SK-MEL-5 (cell line): ENCODE measurements around the gene ERC1. TPM values are rescaled to one million over a fixed set of nuclear protein-coding genes. Genes with fewer than 3 reads are reported as not detected.

Experiments used
- DNase-seq: peaks from one replicate; pipeline ENCODE4 v3.0.0-alpha.2; 2016; ENCODE audit warnings: low read depth, low spot score
- in situ Hi-C: cut with HindIII; loops from 2 replicates; pipeline ENCODE4 v1.10.0; 2016; ENCODE audit warnings: low sequenced_read_pairs, high pct_unique_total_duplicates, low pct_unique_long_range_greater_than_20kb
- total RNA-seq: library from RNA; depleted of rRNA; stranded (reverse); fragments of >200 nt; shearing (Covaris generic); gene quantifications from 2 replicates; pipeline ENCODE4 v1.2.3, GENCODE V29; 2014

Gene ERC1
- total RNA-seq, 1 experiment from 2014 or later, result 14.3 TPM

- DNase-seq, result peak; percentile 20
- in situ Hi-C loops, result no loop called here
Measured at GRCh38 chr12:1277905-1278304, 286.9 kb downstream of the ERC1 start.

GRCh38 chr12:1279050-1279449 lies 288.0 kb downstream of the ERC1 start:
- DNase-seq, result peak; percentile 32
- in situ Hi-C loops, result no loop called here

GRCh38 chr12:1280059-1280458 lies 289.0 kb downstream of the ERC1 start:
- in situ Hi-C loops, result no loop called here
- DNase-seq, result no peak

- in situ Hi-C loops, result no loop called here
Measured at GRCh38 chr12:1281683-1282366, 290.8 kb downstream of the ERC1 start.

GRCh38 chr12:1282670-1283315 lies 291.8 kb downstream of the ERC1 start:
- no peak for DNase-seq
- in situ Hi-C loops, result no loop called here

More at GRCh38 chr12:1281683-1282366, 290.8 kb downstream of the ERC1 start:
- DNase-seq, result no peak

DNA sequence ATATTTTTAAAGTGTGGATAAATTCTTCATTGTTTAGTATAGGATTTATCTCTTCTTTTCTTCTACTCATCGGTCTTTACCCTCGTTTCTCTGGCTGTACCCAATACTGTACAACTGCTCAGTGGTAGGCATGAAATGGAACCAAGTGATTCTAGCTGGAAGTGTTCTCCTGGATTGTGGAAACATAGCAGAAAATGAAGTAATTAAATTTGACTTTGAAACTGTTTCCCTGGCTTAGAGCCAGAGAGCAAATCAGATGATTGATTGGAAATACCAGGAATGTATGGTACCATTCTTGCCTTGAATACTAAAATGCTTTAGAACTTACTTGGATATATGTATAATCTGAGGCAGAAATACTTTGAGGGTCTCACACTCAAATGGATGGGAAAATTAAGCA lies 292.3 kb downstream of the ERC1 start:
- no peak for DNase-seq
- in situ Hi-C loops, result no loop called here

GRCh38 chr12:1284611-1285010 lies 293.6 kb downstream of the ERC1 start:
- in situ Hi-C loops, result no loop called here
- no peak for DNase-seq

DNA sequence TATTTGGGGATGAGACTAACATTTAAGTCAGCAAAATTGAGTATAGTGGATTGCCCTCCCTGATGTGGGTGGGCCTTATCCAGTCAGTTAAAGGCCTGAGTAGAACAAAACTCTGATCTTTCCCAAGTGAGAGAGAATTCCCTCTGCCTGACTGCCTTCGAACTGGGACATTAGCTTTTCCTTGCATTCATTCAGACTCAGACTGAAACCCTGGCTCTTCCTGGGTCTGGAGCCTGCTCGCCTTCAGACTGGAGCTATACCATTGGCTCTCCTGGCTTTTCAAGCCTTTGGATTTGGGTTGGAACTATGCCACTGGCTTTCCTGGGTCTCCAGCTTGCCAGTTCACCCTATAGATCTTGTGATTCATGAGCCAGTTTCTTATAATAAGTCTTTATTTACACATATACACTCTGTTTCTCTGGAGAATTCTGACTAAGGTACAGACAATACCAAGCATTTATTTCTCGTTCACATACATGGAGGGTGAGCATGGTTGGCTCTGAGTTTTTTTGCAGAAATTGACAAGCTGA lies 296.5 kb downstream of the ERC1 start:
- in situ Hi-C loops, result no loop called here
- DNase-seq, result peak; percentile 84

- DNase-seq, result no peak
- in situ Hi-C loops, result no loop called here
Measured at GRCh38 chr12:1288333-1288732, 297.3 kb downstream of the ERC1 start.

- in situ Hi-C loops, result no loop called here
- DNase-seq, result no peak
Measured at GRCh38 chr12:1289371-1290155, 298.5 kb downstream of the ERC1 start.

GRCh38 chr12:1290716-1291115 lies 299.7 kb downstream of the ERC1 start:
- peak; percentile 21 for DNase-seq
- in situ Hi-C loops, result no loop called here

DNA sequence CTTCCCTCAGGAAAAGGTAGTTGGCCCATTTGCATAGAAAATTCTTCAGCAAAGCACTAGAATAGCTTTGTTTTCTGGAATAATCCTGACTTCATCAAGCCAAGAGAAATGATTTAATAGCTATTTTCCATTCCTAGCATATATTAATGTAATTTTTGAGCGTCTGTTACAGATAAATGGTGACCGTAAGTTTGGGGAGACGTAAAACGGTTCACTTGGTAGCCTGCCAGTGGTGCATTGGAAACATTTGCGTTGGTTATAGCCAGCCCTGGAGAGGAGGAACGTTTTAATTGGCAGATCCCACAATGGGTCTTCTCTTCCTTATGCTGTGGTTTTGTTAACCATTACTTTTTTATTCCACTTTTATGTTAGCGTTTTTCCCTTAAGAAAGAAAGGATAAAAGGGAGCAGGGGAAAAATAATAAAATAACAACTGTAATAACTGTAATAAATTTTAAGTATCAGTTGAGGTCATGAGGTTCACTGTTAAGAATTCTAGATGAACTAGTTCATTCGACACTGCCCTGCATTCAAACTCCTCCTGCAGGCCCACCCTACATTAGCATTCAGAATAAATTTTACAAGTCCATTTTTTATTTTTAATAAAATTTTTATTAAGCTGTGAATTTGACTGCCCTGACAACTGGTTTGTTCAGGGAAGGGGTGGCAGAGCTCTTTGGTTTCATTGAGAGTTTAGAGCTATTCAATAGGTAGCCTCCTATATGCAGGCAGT lies 300.7 kb downstream of the ERC1 start:
- DNase-seq, result no peak
- in situ Hi-C loops, result no loop called here

GRCh38 chr12:1293901-1294300 lies 302.9 kb downstream of the ERC1 start:
- no peak for DNase-seq
- in situ Hi-C loops, result no loop called here

- DNase-seq, result no peak
- in situ Hi-C loops, result no loop called here
Measured at GRCh38 chr12:1297206-1297605, 306.2 kb downstream of the ERC1 start.

DNA sequence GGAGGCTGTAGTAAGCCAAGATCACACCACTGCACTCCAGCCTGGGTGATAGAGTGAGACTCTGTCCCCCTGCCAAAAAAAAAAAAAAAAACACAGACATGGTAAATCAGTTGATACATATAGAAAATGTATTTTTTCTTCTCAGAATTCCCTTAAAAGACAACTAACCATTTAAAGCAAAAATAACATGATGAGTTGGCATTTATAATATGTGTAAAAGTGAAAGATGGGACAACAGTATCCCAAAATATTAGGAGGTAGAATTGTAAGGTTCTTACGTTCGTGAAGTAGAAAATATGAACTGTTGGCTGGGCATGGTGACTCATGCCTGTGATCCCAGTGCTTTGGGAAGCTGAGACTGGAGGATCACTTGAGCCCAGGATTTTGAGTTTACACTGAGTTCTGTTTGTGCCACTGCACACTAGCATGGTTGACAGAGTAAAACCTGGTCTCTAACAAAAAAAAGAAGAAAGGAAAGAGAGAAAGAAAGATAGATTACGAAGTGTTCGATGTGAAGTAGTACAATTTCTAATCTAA lies 306.7 kb downstream of the ERC1 start:
- in situ Hi-C loops, result no loop called here
- no peak for DNase-seq

DNA sequence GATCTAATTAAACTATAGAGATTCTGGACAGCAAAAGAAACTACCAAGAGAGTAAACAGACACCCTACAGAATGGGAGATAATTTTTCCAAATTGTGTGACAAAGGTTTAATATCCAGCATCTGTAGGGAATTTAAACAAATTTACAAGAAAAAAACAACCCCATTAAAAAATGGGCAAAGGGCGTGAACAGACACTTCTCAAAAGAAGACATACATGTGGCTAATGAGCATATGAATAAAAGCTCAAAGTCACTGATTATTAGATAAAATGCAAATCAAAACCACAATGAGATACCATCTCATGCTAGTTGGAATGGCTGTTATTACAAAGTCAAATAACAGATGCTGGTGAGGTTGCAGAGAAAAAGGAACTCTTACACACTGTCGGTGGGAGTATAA lies 309.4 kb downstream of the ERC1 start:
- DNase-seq, result no peak
- in situ Hi-C loops, result no loop called here

DNA sequence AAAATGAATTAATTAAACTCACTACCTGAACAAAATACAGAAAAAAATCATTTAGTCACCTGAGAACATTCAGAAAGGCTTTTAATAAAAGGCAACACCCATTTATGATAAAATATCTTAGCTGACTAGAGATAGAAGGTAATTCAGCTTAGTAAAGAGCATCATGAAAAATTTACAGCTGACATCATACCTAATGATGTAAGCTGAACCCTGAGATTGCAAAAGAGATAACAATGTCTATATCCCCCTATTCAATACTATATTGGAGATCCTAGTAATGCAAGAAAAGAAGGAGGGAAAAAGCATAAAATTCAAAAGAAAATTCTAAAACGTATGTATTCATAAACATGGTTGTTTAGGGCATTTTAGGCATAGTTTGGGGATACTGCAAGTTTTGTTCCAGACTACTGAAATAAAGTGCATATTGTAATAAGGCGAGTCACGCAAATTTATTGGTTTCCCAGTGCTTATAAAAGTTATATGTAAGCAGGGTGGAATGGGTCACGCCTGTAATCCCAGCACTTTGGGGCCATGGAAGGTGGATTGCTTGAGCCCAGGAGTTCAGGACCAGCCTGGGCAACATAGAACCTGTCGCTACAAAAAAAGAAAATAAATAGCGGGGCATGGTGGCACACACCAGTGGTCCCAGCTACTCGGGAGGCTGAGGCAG lies 311.3 kb downstream of the ERC1 start:
- in situ Hi-C loops, result no loop called here
- DNase-seq, result no peak
